Fibroblast of pulmonary artery (primary cell): ENCODE measurements around the gene GHR.

Experiments
- DNase-seq: peaks from one replicate; pipeline ENCODE4 v3.0.0-alpha.2; 2010; ENCODE audit warnings: low read depth
- H3K4me3 ChIP-seq: replicated peaks from 2 replicates; pipeline ENCODE4 v1.5.1; 2011; ENCODE audit warnings: low read depth, mild to moderate bottlenecking, control low read depth, low read length, moderate library complexity
- TF ChIP-seq, protein P1 (sequence below): IDR thresholded peaks from 2 replicates; pipeline ENCODE4 v1.5.1; 2011; ENCODE audit warnings: mild to moderate bottlenecking, control low read depth, low read length, inconsistent platforms; ENCODE audit errors: missing control alignments

The GHR gene

GRCh38 chr5:42506662-42507061 is 83.4 kb downstream of the GHR start:
- no peak overlapping the region for H3K4me3 ChIP-seq
- TF ChIP-seq, protein P1, sequence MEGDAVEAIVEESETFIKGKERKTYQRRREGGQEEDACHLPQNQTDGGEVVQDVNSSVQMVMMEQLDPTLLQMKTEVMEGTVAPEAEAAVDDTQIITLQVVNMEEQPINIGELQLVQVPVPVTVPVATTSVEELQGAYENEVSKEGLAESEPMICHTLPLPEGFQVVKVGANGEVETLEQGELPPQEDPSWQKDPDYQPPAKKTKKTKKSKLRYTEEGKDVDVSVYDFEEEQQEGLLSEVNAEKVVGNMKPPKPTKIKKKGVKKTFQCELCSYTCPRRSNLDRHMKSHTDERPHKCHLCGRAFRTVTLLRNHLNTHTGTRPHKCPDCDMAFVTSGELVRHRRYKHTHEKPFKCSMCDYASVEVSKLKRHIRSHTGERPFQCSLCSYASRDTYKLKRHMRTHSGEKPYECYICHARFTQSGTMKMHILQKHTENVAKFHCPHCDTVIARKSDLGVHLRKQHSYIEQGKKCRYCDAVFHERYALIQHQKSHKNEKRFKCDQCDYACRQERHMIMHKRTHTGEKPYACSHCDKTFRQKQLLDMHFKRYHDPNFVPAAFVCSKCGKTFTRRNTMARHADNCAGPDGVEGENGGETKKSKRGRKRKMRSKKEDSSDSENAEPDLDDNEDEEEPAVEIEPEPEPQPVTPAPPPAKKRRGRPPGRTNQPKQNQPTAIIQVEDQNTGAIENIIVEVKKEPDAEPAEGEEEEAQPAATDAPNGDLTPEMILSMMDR, result no peak
- no peak for DNase-seq

GRCh38 chr5:42507451-42508097 is 84.3 kb downstream of the GHR start:
- no peak overlapping the region for H3K4me3 ChIP-seq
- DNase-seq, result no peak
- TF ChIP-seq, protein P1, result no peak

- TF ChIP-seq, protein P1, result no peak
- no peak overlapping the region for H3K4me3 ChIP-seq
- DNase-seq, result no peak
These were observed 90.0 kb downstream of the GHR start for GRCh38 chr5:42513246-42513645.

GRCh38 chr5:42514754-42515153 is 91.5 kb downstream of the GHR start:
- DNase-seq, result no peak
- TF ChIP-seq, protein P1, result no peak
- no peak overlapping the region for H3K4me3 ChIP-seq

- H3K4me3 ChIP-seq, result no peak overlapping the region
- no peak for DNase-seq
- TF ChIP-seq, protein P1, result no peak
These were observed 92.3 kb downstream of the GHR start for GRCh38 chr5:42515504-42515903.

DNA sequence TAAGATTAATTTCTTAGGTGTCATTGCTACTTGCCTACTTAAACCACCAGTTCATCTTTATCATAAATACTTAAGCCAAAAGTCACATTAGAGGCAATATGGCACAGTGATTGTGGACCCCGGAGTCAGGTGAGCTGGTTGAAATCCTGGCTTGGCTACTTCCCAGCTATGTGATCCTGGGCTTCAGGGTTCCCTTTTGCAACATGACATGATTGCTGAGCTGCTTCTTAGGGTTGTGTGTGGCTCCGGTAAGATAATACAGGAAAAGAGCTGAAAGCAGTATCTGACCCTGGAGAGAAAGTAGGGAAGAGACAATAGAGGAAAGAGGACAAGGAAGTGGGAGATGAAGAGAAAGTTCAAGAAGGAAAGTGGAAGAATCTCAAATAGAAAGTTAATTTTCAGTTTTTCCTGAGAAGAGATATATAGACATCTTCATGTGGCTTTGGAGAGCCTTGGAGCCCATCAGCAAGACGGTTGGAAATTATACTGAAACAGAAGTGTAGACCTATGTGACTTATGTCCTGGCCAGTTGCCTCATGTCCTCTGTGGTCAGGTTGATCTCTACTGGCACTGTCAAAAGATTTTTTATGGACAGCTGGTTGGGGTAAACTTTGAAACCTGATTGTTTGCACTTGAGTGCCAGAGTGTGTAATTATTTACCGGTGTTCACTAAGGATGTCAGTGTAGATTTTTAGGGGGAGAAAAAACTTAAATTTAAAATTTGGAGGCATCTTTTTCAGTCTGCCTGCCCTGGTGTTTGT is 93.2 kb downstream of the GHR start:
- DNase-seq, result no peak
- TF ChIP-seq, protein P1, result no peak
- no peak overlapping the region for H3K4me3 ChIP-seq
